Lower leg skin (tissue), 4 donors: ENCODE data around the gene HM13. TPM values are rescaled to one million over a fixed set of nuclear protein-coding genes. Genes with fewer than 3 reads are reported as not detected.

Experiments
- DNase-seq, 2 donors: peaks; one replicate each; pipeline ENCODE4 v3.0.0-alpha.2; 2019; ENCODE audit warnings: low spot score in 2 of 2
- H3K4me3 ChIP-seq: fragments of 200-600 bp; sonication (generic); 2 replicates; pipeline ENCODE4 v1.5.1; 2017; ENCODE audit warnings: mild to moderate bottlenecking, low read depth; ENCODE audit not compliant: poor library complexity, severe bottlenecking
- POLR2A ChIP-seq, 2 donors: fragments of 450-650 bp; IDR thresholded peaks; one replicate each; pipeline ENCODE4 v1.6.1; 2016 to 2017; ENCODE audit warnings: antibody characterized with exemption in 2 of 2, mild to moderate bottlenecking in 1 of 2, moderate library complexity in 1 of 2
- WGBS, 2 donors: methylation state at CpG; one replicate each; pipeline ENCODE4 v1.1.5; 2018; 5-methylcytosine and 5-hydroxymethylcytosine counted together
- intact Hi-C: fragments of 100-400 bp; cut with DNase I; formaldehyde crosslinking; loops from one replicate; pipeline ENCODE4 v1.15.0; 2023; ENCODE audit warnings: low total_unique reads
- total RNA-seq, 4 donors: library from RNA; depleted of rRNA; stranded (reverse); fragments of >200 nt; gene quantifications; one replicate each; pipeline ENCODE4 v1.1.0, GENCODE V29; 2016
- TF ChIP-seq, protein P1 (sequence below), 3 donors: fragments of 450-650 bp; IDR thresholded peaks; one replicate each; pipeline ENCODE4 v1.5.1; 2016; ENCODE audit warnings: antibody characterized with exemption in 3 of 3, mild to moderate bottlenecking in 3 of 3, moderate library complexity in 2 of 3

HM13 gene
- total RNA-seq, 4 donors from 2014 or later: 35.0 to 51.9 (median 44.2) TPM

DNA sequence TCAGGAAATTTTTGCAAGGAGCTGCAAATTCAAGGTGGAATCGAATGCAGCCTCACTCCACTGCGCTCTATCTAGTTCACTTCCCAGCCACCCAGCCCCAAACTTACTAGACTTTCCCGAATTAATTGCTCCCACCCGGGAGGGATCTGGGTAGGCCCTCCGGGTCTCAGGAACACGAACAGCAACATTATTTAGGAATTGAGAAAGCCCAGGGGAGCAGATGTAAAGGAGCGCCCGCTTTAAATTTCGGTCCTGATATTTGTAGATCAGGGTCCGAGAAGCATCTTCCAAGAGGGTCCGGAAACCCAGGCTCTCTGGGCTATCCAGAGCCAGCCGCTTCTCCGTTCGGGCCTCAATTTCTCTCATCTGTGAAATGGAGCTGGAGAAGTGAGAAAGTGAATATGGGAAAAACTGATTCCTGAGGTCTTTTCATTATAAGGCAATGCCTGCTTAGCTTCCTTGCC lies 90.4 kb downstream of the HM13 start:
- 1 to 2% methylated on average over 14 of the region's 14 CpGs for WGBS, 2 donors
- peak overlapping the region; percentile 91 for H3K4me3 ChIP-seq
- intact Hi-C loops: no loop called here
- no peak for TF ChIP-seq POLR2A (IDR thresholded peaks at IDR 0.05)
- TF ChIP-seq, protein P1, sequence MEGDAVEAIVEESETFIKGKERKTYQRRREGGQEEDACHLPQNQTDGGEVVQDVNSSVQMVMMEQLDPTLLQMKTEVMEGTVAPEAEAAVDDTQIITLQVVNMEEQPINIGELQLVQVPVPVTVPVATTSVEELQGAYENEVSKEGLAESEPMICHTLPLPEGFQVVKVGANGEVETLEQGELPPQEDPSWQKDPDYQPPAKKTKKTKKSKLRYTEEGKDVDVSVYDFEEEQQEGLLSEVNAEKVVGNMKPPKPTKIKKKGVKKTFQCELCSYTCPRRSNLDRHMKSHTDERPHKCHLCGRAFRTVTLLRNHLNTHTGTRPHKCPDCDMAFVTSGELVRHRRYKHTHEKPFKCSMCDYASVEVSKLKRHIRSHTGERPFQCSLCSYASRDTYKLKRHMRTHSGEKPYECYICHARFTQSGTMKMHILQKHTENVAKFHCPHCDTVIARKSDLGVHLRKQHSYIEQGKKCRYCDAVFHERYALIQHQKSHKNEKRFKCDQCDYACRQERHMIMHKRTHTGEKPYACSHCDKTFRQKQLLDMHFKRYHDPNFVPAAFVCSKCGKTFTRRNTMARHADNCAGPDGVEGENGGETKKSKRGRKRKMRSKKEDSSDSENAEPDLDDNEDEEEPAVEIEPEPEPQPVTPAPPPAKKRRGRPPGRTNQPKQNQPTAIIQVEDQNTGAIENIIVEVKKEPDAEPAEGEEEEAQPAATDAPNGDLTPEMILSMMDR (IDR thresholded peaks at IDR 0.05): no peak
- no peak for DNase-seq

DNA sequence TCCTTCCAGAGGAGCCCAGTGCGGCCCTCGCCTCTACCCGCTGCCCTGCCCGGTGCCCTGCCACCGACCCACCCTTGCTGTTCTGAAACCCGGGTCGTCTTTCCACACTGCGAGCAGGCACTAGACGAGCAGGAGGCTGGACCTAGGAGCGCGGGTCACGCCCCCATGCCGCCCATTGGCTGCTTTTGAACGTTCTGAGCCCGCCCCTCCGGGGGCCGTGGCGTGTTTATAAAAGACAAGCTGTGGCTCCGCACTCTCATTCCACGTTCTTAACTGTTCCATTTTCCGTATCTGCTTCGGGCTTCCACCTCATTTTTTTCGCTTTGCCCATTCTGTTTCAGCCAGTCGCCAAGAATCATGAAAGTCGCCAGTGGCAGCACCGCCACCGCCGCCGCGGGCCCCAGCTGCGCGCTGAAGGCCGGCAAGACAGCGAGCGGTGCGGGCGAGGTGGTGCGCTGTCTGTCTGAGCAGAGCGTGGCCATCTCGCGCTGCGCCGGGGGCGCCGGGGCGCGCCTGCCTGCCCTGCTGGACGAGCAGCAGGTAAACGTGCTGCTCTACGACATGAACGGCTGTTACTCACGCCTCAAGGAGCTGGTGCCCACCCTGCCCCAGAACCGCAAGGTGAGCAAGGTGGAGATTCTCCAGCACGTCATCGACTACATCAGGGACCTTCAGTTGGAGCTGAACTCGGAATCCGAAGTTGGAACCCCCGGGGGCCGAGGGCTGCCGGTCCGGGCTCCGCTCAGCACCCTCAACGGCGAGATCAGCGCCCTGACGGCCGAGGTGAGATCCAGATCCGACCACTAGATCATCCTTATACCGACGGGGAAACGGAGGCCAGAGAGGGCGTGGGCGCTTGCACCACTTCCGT lies 91.0 kb downstream of the HM13 start, which contains the start of gene ID1:
ID1 (plus strand) TSS at position 259 of the 871 bp plus-strand sequence; CDS start at position 358, 99 bp downstream.
- peak; percentile 96 to 99 for DNase-seq
- peak within 1 kb of the TSS; percentile 91 for H3K4me3 ChIP-seq
- TF ChIP-seq, protein P1 (IDR thresholded peaks at IDR 0.05): peak in 1 of 3 donors; percentile 72
- peak in 1 of 2 donors; percentile 65 for TF ChIP-seq POLR2A (IDR thresholded peaks at IDR 0.05)
- intact Hi-C loops: no loop called here
- WGBS, 2 donors: 0% methylated on average over 53 to 72 of the region's 74 CpGs

DNA sequence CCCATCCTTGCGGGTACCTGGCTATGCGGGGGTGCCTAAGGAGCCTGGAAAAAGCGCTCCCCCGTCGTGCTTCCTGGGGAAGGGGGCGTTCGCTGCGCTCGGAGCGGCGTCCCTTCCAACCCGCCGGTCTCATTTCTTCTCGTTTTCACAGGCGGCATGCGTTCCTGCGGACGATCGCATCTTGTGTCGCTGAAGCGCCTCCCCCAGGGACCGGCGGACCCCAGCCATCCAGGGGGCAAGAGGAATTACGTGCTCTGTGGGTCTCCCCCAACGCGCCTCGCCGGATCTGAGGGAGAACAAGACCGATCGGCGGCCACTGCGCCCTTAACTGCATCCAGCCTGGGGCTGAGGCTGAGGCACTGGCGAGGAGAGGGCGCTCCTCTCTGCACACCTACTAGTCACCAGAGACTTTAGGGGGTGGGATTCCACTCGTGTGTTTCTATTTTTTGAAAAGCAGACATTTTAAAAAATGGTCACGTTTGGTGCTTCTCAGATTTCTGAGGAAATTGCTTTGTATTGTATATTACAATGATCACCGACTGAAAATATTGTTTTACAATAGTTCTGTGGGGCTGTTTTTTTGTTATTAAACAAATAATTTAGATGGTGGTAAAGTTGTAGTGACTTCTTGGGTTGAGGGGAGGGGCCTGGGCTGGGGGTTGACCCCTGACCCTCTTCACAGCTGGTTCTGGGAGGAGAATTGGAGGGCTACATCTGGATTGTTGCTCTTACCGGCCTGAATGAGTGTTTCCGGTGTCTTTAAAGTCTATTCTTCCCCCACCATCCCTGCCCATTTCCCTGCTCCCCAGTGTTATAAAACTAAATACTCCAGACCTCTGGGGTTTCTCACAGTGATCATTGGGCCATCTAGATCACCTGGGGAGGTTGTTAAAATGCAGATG lies 91.9 kb downstream of the HM13 start:
- intact Hi-C loops: no loop called here
- DNase-seq: peak in 1 of 2 donors; percentile 88
- TF ChIP-seq POLR2A (IDR thresholded peaks at IDR 0.05): no peak
- TF ChIP-seq, protein P1 (IDR thresholded peaks at IDR 0.05): no peak
- WGBS, 2 donors: 3% methylated on average over 27 to 36 of the region's 39 CpGs
- peak overlapping the region; percentile 91 for H3K4me3 ChIP-seq

DNA sequence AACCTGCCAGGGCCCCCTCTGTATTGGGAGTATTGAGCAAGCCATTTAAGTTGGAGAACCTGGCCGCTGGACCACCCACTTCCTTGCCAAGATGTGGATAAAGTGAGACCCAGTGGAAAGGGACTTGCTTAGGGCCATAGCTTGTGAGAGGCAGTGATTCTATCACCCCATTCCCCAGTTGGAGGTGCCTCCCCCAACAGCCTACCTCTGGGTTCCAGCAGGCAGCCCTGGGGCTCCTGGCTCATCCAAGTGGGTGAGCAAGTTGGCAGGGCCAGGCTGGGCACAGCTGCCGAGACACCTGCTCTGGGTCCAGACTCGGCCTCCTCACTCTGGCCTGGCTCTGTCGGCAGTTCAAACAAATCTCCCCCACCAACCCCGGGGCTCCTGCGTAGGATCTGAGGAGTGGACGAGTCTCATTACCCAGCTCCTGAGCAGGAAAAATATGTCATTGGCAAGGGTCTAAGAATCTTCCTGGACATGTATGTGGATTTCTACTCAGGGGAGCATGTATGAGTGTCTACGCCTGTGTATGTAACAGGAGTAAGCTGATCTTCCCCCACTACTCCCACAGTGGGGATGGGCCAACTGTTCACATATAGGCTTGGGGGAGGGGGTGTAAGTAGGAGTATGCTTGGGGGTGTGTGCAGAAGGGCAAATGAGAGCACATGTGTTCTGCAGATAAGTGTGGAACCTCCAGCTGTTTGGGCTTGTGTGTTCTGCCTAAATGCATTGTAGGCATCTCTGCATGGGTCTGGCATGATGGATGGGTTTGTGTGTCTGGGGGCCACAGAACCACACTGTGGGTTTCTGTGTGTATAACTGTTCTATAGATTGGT lies 92.8 kb downstream of the HM13 start:
- intact Hi-C loops: no loop called here
- 45 to 48% methylated on average over 8 of the region's 8 CpGs for WGBS, 2 donors
- no peak for DNase-seq
- TF ChIP-seq, protein P1 (IDR thresholded peaks at IDR 0.05): peak in 1 of 3 donors; percentile 32
- no peak for TF ChIP-seq POLR2A (IDR thresholded peaks at IDR 0.05)
- H3K4me3 ChIP-seq: peak overlapping the region; percentile 91
